Transverse colon (tissue), 3 donors: Measurements from ENCODE around the gene SLC22A3.

Source experiments
- EP300 ChIP-seq: sonication (generic); formaldehyde crosslinking; IDR thresholded peaks from one replicate; pipeline ENCODE4 v1.6.1; 2017; ENCODE audit warnings: antibody characterized with exemption, low read depth
- TF ChIP-seq, protein P1 (sequence below), 5 experiments: fragments of 200-600 bp in 3 of 5; fragments of 450-650 bp in 2 of 5; sonication (generic) in 3 of 5; IDR thresholded peaks; 1 replicate in 2 of 5; 2 replicates in 3 of 5; pipeline ENCODE4 v1.5.1; 2016 to 2017; ENCODE audit warnings: antibody characterized with exemption in 5 of 5, inconsistent platforms in 3 of 5, mild to moderate bottlenecking in 2 of 5, moderate library complexity in 1 of 5

DNA sequence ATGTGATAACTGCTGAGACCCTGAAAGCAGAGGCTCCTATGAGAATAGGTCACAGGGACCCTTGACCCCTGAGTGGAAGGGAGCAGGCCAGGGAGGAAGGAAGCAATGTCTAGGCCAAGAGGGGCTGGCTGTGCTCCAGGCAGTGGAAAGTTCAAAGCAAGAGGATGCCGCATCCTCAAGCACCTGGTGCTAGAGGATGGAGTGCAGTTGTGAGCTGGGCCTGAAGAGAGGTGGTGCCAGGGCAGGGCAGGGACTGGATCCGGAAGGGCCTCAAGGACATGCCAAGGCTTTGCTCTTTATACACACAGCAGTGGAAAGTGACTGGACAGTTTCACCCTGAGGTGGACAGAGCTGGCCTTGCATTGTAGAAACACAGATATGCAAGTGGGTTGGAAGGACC is 97.0 kb downstream of the SLC22A3 start:
- TF ChIP-seq, protein P1, sequence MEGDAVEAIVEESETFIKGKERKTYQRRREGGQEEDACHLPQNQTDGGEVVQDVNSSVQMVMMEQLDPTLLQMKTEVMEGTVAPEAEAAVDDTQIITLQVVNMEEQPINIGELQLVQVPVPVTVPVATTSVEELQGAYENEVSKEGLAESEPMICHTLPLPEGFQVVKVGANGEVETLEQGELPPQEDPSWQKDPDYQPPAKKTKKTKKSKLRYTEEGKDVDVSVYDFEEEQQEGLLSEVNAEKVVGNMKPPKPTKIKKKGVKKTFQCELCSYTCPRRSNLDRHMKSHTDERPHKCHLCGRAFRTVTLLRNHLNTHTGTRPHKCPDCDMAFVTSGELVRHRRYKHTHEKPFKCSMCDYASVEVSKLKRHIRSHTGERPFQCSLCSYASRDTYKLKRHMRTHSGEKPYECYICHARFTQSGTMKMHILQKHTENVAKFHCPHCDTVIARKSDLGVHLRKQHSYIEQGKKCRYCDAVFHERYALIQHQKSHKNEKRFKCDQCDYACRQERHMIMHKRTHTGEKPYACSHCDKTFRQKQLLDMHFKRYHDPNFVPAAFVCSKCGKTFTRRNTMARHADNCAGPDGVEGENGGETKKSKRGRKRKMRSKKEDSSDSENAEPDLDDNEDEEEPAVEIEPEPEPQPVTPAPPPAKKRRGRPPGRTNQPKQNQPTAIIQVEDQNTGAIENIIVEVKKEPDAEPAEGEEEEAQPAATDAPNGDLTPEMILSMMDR (IDR thresholded peaks at IDR 0.05), result no peak
- no peak for TF ChIP-seq EP300
